H9 (cell line): ENCODE results near the gene RRAD. TPM values are rescaled to one million over a fixed set of nuclear protein-coding genes. Genes with fewer than 3 reads are reported as not detected.

Experiments used
- DNase-seq: peaks from one replicate; pipeline ENCODE4 v3.0.0-alpha.2; 2017
- H2AFZ ChIP-seq: one replicate; pipeline ENCODE4 v1.6.1; 2013; ENCODE audit warnings: mild to moderate bottlenecking, low read length, control low read depth, moderate library complexity
- H2AK5ac ChIP-seq: 2 replicates; pipeline ENCODE4 v1.6.1; 2013; ENCODE audit warnings: low read length, control low read depth, mixed read lengths; ENCODE audit not compliant: insufficient read length
- H2BK120ac ChIP-seq: one replicate; pipeline ENCODE4 v1.6.1; 2013; ENCODE audit warnings: low read depth, mild to moderate bottlenecking, low read length, control low read depth, inconsistent platforms; ENCODE audit not compliant: poor library complexity, severe bottlenecking
- H2BK12ac ChIP-seq: 2 replicates; pipeline ENCODE4 v1.6.1; 2013; ENCODE audit warnings: low read length, control low read depth, mixed read lengths, low read depth; ENCODE audit not compliant: insufficient read length
- H2BK15ac ChIP-seq: 2 replicates; pipeline ENCODE4 v1.6.1; 2013; ENCODE audit warnings: low read depth, low read length, control low read depth
- H2BK20ac ChIP-seq: one replicate; pipeline ENCODE4 v1.6.1; 2013; ENCODE audit warnings: low read depth, mild to moderate bottlenecking, low read length, control low read depth, inconsistent platforms; ENCODE audit not compliant: poor library complexity, severe bottlenecking
- H2BK5ac ChIP-seq: 2 replicates; pipeline ENCODE4 v1.6.1; 2013; ENCODE audit warnings: low read length, control low read depth, mixed read lengths; ENCODE audit not compliant: insufficient read length
- H3K14ac ChIP-seq: 2 replicates; pipeline ENCODE4 v1.6.1; 2013; ENCODE audit warnings: low read length, control low read depth; ENCODE audit not compliant: insufficient read depth
- H3K18ac ChIP-seq: 2 replicates; pipeline ENCODE4 v1.6.1; 2013; ENCODE audit warnings: low read depth, mild to moderate bottlenecking, mixed read lengths, low read length, control low read depth; ENCODE audit not compliant: insufficient read length
- H3K23ac ChIP-seq: 2 replicates; pipeline ENCODE4 v1.6.1; 2013; ENCODE audit warnings: low read length, control low read depth, mixed read lengths, low read depth; ENCODE audit not compliant: insufficient read length
- H3K23me2 ChIP-seq: 2 replicates; pipeline ENCODE4 v1.6.1; 2013; ENCODE audit warnings: low read depth, mild to moderate bottlenecking, mixed read lengths, low read length, control low read depth; ENCODE audit not compliant: insufficient read length, poor library complexity, severe bottlenecking
- H3K27ac ChIP-seq: 2 replicates; pipeline ENCODE4 v1.5.1; 2013; ENCODE audit warnings: low read length, control low read depth, mixed read lengths, low read depth; ENCODE audit not compliant: insufficient read length
- H3K27me3 ChIP-seq: 2 replicates; pipeline ENCODE4 v1.6.1; 2013; ENCODE audit warnings: low read length, control low read depth, inconsistent platforms; ENCODE audit not compliant: insufficient read depth
- H3K4ac ChIP-seq: 2 replicates; pipeline ENCODE4 v1.6.1; 2013; ENCODE audit warnings: low read depth, mild to moderate bottlenecking, control low read depth, inconsistent platforms, low read length, moderate library complexity
- H3K4me1 ChIP-seq: 2 replicates; pipeline ENCODE4 v1.6.1; 2013; ENCODE audit warnings: low read length, control low read depth, inconsistent platforms; ENCODE audit not compliant: insufficient read depth
- H3K4me2 ChIP-seq: 2 replicates; pipeline ENCODE4 v1.6.1; 2013; ENCODE audit warnings: low read length, control low read depth, mixed read lengths; ENCODE audit not compliant: insufficient read length, insufficient read depth
- H3K56ac ChIP-seq: 2 replicates; pipeline ENCODE4 v1.6.1; 2013; ENCODE audit warnings: low read depth, mild to moderate bottlenecking, mixed read lengths, low read length, control low read depth; ENCODE audit not compliant: insufficient read length
- H3K79me1 ChIP-seq: 2 replicates; pipeline ENCODE4 v1.6.1; 2013; ENCODE audit warnings: low read depth, mild to moderate bottlenecking, moderate library complexity, low read length, control low read depth, inconsistent platforms; ENCODE audit not compliant: insufficient read depth, poor library complexity, severe bottlenecking
- H3K79me2 ChIP-seq: 2 replicates; pipeline ENCODE4 v1.6.1; 2013; ENCODE audit warnings: low read length, control low read depth, inconsistent platforms; ENCODE audit not compliant: insufficient read depth
- H3K9ac ChIP-seq: 2 replicates; pipeline ENCODE4 v1.6.1; 2013; ENCODE audit warnings: low read length, control low read depth, mixed read lengths; ENCODE audit not compliant: insufficient read length; ENCODE audit errors: extremely low read depth
- H3K9me3 ChIP-seq: one replicate; pipeline ENCODE4 v1.6.1; 2013; ENCODE audit warnings: low read depth, low read length, inconsistent platforms; ENCODE audit not compliant: control insufficient read depth
- H3T11ph ChIP-seq: one replicate; pipeline ENCODE4 v1.6.1; 2013; ENCODE audit warnings: mild to moderate bottlenecking, low read length, control low read depth, inconsistent platforms
- H4K20me1 ChIP-seq: one replicate; pipeline ENCODE4 v1.6.1; 2013; ENCODE audit not compliant: control insufficient read depth, insufficient read length, insufficient read depth
- H4K5ac ChIP-seq: 2 replicates; pipeline ENCODE4 v1.6.1; 2013; ENCODE audit warnings: low read depth, mild to moderate bottlenecking, mixed read lengths, low read length, control low read depth; ENCODE audit not compliant: insufficient read length
- H4K8ac ChIP-seq: replicated peaks from 2 replicates; pipeline ENCODE4 v1.6.1; 2013; ENCODE audit warnings: low read length, control low read depth, mixed read lengths, low read depth; ENCODE audit not compliant: insufficient read length
- H4K91ac ChIP-seq: 2 replicates; pipeline ENCODE4 v1.6.1; 2013; ENCODE audit warnings: low read depth, mild to moderate bottlenecking, moderate library complexity, mixed read lengths, low read length, control low read depth; ENCODE audit not compliant: insufficient read length
- H3K27ac Mint-ChIP-seq, 3 experiments: 2 replicates in 2 of 3; 3 replicates in 1 of 3; pipeline ENCODE4 v1.8.0; 2020 to 2021; ENCODE audit warnings: mixed read lengths in 3 of 3, mild to moderate bottlenecking in 1 of 3, moderate library complexity in 1 of 3
- H3K27me3 Mint-ChIP-seq: 2 replicates; pipeline ENCODE4 v1.8.0; 2021; ENCODE audit warnings: low read depth, mild to moderate bottlenecking, moderate library complexity, mixed read lengths
- H3K36me3 Mint-ChIP-seq, 3 experiments: 2 replicates in 2 of 3; 3 replicates in 1 of 3; pipeline ENCODE4 v1.8.0; 2020 to 2021; ENCODE audit warnings: low read depth in 3 of 3, mixed read lengths in 3 of 3; ENCODE audit not compliant: insufficient read depth in 1 of 3
- H3K4me1 Mint-ChIP-seq, 2 experiments: 2 replicates each; pipeline ENCODE4 v1.8.0; 2020; ENCODE audit warnings: mixed read lengths in 2 of 2
- H3K4me3 Mint-ChIP-seq, 2 experiments: 2 replicates in 1 of 2; 3 replicates in 1 of 2; pipeline ENCODE4 v1.8.0; 2020 to 2021; ENCODE audit warnings: mild to moderate bottlenecking in 2 of 2, mixed read lengths in 2 of 2, moderate library complexity in 1 of 2
- H3K9me3 Mint-ChIP-seq, 2 experiments: 2 replicates in 1 of 2; 3 replicates in 1 of 2; pipeline ENCODE4 v1.8.0; 2020; ENCODE audit warnings: mild to moderate bottlenecking in 2 of 2, mixed read lengths in 2 of 2, moderate library complexity in 1 of 2
- CTCF ChIP-seq: fragments of 200-600 bp; sonication (generic); conservative IDR thresholded peaks from 3 replicates; pipeline ENCODE4 v1.8.0; 2021; ENCODE audit warnings: antibody characterized with exemption, mild to moderate bottlenecking
- whole genome bisulfite sequencing: extraction: QIAGEN DNeasy Blood & Tissue Kit; methylation state at CpG from one replicate; pipeline ENCODE4 v1.1.7; 2013; ENCODE audit warnings: missing lambda C conversion rate, low lambda C conversion rate, mixed read lengths; ENCODE audit not compliant: insufficient read length; ENCODE audit errors: extremely low coverage; 5-methylcytosine and 5-hydroxymethylcytosine counted together
- total RNA-seq: library from RNA; stranded (reverse); gene quantifications from 2 replicates; pipeline ENCODE4 v1.2.1, GENCODE V29; 2021

RRAD gene
- total RNA-seq, 1 experiment from 2014 or later = 0.72 TPM

GRCh38 chr16:66899310-66899944 is 25.9 kb downstream of the RRAD start:
- H3K27me3 Mint-ChIP-seq = peaks cover 7% of the 10 kb centered on the region
- no peak overlapping the region for H2BK5ac ChIP-seq
- H2BK15ac ChIP-seq = no peak overlapping the region
- H3K27ac ChIP-seq = no peak overlapping the region
- peaks cover 4% of the 10 kb centered on the region for H4K20me1 ChIP-seq
- no peak overlapping the region for H2AK5ac ChIP-seq
- no CpG with 5 or more reads among the region's 6 CpGs for WGBS
- H3K4ac ChIP-seq = no peak overlapping the region
- peaks cover 12 to 13% of the 10 kb centered on the region in 2 experiments for H3K4me1 Mint-ChIP-seq
- no peak for DNase-seq
- H3K27me3 ChIP-seq = no peaks in the 10 kb centered on the region
- no peak overlapping the region for H2AFZ ChIP-seq
- peak overlapping the region in 1 of 3 experiments; percentile 45; a peak in 1 of 7 replicates for H3K27ac Mint-ChIP-seq
- H3K23me2 ChIP-seq = no peaks in the 10 kb centered on the region
- no peak overlapping the region for H4K8ac ChIP-seq
- H2BK12ac ChIP-seq = no peak overlapping the region
- H4K91ac ChIP-seq = no peak overlapping the region
- H3K9me3 Mint-ChIP-seq = no peaks in the 10 kb centered on the region
- H3K23ac ChIP-seq = no peak overlapping the region
- H3K79me1 ChIP-seq = no peaks in the 10 kb centered on the region
- no peak overlapping the region for H3K18ac ChIP-seq
- H3K14ac ChIP-seq = no peak overlapping the region
- H2BK120ac ChIP-seq = no peak overlapping the region
- no peak overlapping the region for H3K4me3 Mint-ChIP-seq
- no peaks in the 10 kb centered on the region for H3K9me3 ChIP-seq
- no peak overlapping the region for H3K4me2 ChIP-seq
- TF ChIP-seq CTCF = no peak
- no peaks in the 10 kb centered on the region for H3K36me3 Mint-ChIP-seq
- H4K5ac ChIP-seq = no peak overlapping the region
- no peak overlapping the region for H3T11ph ChIP-seq
- no peak overlapping the region for H3K56ac ChIP-seq
- H3K4me1 ChIP-seq = no peaks in the 10 kb centered on the region
- no peaks in the 10 kb centered on the region for H3K79me2 ChIP-seq
- no peak overlapping the region for H3K9ac ChIP-seq
- H2BK20ac ChIP-seq = no peak overlapping the region
